ENCODE measurements around the gene CCNYL1. TPM values are rescaled to one million over a fixed set of nuclear protein-coding genes. Genes with fewer than 3 reads are reported as not detected.
"Not testable (repeated sequence)": the region's sequence is repeated elsewhere in the genome, so short reads cannot be mapped to it uniquely, and the experiment has no call there.

Gene CCNYL1
- total and polyA plus RNA-seq, 7 donors = 6.1 to 15.7 (median 7.7) TPM

DNA sequence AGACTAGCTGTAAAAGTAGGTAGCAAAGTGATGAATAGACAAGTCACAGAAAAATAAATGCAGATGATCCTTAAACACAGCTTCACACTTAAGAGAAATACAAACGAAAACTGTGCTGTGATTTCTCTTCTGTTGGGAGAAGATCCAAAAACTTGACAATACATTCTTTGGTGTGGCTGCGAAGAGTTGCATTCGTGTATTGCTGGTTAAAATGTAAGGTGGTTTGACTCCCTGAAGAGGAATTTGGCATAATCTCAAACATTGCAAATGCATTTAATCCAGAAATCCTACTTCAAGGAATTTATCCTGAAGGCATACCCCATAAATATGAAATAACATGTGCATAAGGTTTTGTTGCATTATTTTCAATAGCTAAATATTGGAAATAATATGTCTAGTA is 7.1 kb downstream of the CCNYL1 start:
- intact Hi-C loops (cut with DNase I) = loop anchor here in 1 of 2 donors (10.0 kb wide), 1 partner anchor 164 kb away; no protein-coding TSS in a partner anchor
- DNase-seq = no peak
- no peak for TF ChIP-seq CTCF (IDR thresholded peaks at IDR 0.05)
- Histone ChIP-seq H3K4me1 (no peaks in the 10 kb centered on the region), H3K9me3 (no peaks in the 10 kb centered on the region), H3K4me3 (no peak overlapping the region), H3K27ac (no peak overlapping the region), H3K36me3 (ENCODE audit: insufficient read depth in 1 of 2, low read depth in 1 of 2) (no peaks in the 10 kb centered on the region), H3K27me3 (ENCODE audit: insufficient read depth in 3 of 3, low read length in 2 of 3) (no peaks in the 10 kb centered on the region)
- no peak for ATAC-seq
- 73 to 86% (median 85%) methylated on average over 3 of the region's 3 CpGs for WGBS, 3 donors

DNA sequence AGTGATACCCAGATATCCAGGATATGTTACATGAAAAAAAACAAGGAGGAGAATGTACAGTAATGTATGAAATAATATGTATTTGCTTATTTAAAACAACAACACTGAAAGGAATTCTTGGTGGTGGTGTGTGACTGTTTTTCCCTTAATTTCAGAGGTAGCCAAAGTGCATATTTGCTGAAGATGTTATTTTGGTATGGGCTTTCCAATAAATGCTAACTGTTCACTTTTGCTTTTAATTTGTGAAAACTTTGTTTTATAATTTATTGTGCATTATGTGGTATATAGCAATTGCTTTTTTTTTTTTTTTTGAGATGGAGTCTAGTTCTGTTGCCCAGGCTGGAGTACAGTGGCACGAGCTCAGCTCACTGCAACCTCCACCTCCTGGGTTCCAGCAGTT is 7.6 kb downstream of the CCNYL1 start:
- no peaks in the 10 kb centered on the region for H3K27me3 ChIP-seq (ENCODE audit: insufficient read depth in 3 of 3, low read length in 2 of 3)
- no peak for DNase-seq
- no peak overlapping the region for H3K27ac ChIP-seq
- no peaks in the 10 kb centered on the region for H3K4me1 ChIP-seq
- no peak for ATAC-seq
- intact Hi-C loops (cut with DNase I) = loop anchor here in 1 of 2 donors (10.0 kb wide), 1 partner anchor 164 kb away; no protein-coding TSS in a partner anchor
- TF ChIP-seq CTCF (IDR thresholded peaks at IDR 0.05) = no peak
- H3K36me3 ChIP-seq (ENCODE audit: insufficient read depth in 1 of 2, low read depth in 1 of 2) = no peaks in the 10 kb centered on the region
- 90 to 100% (median 98%) methylated on average over 1 of the region's 1 CpG for WGBS, 3 donors
- no peak overlapping the region for H3K4me3 ChIP-seq
- no peaks in the 10 kb centered on the region for H3K9me3 ChIP-seq

DNA sequence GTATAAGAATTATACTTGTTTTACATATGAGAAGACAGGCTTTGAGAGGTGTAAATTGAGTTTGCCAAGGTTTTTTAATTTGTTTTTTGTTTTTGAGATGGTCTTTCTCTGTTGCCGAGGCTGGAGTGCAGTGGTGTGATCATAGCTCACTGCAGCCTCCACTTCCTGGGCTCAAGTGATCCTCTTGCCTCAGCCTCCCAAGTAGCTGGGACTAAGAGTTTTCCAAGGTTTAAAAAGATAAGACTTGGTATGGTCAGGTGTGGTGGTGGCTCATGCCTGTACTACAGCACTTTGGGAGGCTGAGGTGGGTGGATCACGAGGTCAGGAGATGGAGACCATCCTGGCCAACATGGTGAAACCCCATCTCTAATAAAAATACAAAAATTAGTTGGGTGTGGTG is 8.2 kb downstream of the CCNYL1 start:
- intact Hi-C loops (cut with DNase I) = loop anchor here in 1 of 2 donors (10.0 kb wide), 1 partner anchor 165 kb away; no protein-coding TSS in a partner anchor
- not testable (repeated sequence) for H3K4me1 ChIP-seq; H3K27me3 ChIP-seq (ENCODE audit: insufficient read depth in 3 of 3, low read length in 2 of 3); H3K27ac ChIP-seq; H3K36me3 ChIP-seq (ENCODE audit: insufficient read depth in 1 of 2, low read depth in 1 of 2); ATAC-seq; H3K9me3 ChIP-seq; H3K4me3 ChIP-seq; DNase-seq
- WGBS, 3 donors = 95 to 98% (median 97%) methylated on average over 2 of the region's 2 CpGs

DNA sequence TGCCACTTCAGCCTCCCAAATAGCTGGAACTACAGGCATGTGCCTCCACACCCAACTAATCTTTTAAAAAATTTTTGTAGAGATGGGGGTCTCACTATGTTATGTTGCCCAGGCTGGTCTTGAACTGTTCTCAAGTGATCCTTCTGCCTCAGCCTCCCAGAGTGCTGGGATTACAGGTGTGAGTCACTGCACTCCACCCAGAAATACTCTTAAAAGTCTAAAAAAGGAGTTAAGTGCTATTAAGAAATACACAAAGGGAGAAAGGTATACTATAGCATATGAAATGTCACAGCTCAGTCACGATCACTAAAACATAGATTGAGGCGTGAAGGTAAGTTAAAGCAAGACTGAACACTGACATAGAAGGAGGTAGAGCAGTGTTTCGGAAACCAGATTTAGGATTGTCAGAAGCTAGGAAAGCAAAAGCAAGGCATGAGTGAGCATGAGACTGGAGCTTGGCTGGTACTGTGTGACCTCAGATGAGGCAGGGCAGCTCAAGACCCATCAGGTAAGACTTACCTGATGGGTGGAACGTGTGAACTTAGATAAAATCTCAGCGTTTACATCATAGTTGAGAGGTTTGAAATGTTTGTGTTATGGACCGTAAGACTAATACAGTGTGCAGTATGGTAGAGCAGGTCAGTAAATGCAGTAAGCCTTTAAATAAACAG is 9.2 kb downstream of the CCNYL1 start:
- H3K27me3 ChIP-seq (ENCODE audit: insufficient read depth in 3 of 3, low read length in 2 of 3) = no peaks in the 10 kb centered on the region
- peaks cover 0 to 3% of the 10 kb centered on the region in 2 donors for H3K36me3 ChIP-seq (ENCODE audit: insufficient read depth in 1 of 2, low read depth in 1 of 2)
- no peaks in the 10 kb centered on the region for H3K9me3 ChIP-seq
- ATAC-seq (no peak), DNase-seq (no peak)
- H3K4me3 ChIP-seq = no peak overlapping the region
- H3K27ac ChIP-seq = no peak overlapping the region
- no peaks in the 10 kb centered on the region for H3K4me1 ChIP-seq
- intact Hi-C loops (cut with DNase I) = no loop called here
- WGBS, 3 donors = 90 to 96% (median 93%) methylated on average over 6 of the region's 6 CpGs
- TF ChIP-seq CTCF (IDR thresholded peaks at IDR 0.05) = no peak

DNA sequence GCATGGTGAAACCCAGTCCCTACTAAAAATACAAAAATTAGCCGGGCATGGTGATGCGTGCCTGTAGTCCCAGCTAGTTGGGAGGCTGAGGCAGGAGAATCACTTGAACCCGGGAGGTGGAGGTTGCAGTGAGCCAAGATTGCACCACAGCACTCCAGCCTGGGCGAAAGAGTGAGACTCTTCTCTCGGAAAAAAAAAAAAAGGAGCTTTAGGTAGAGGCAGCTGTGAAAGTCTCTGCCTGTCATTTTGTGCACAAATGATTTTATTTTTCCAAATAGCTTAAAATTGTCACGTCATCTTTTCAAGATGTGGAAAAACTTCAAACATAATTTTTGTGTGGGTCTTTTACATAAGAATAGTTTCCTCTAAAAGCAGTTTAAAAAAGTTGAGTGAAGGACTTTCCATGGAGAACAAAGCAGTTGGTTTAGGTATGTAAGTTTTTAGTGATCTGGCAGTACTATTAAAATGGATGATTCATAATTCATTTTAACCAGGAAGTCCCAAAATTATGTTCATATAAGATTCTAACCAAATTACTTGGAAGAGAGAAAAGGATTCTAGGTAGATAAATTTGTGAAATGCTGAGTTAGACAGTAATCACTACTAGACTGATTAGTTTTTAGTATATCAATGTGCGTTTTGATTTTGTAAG is 11.5 kb downstream of the CCNYL1 start:
- intact Hi-C loops (cut with DNase I) = no loop called here
- DNase-seq (no peak), ATAC-seq (no peak)
- H3K4me3 ChIP-seq = no peak overlapping the region
- TF ChIP-seq CTCF (IDR thresholded peaks at IDR 0.05) = no peak
- H3K27ac ChIP-seq = no peak overlapping the region
- no peaks in the 10 kb centered on the region for H3K9me3 ChIP-seq
- WGBS, 3 donors = 87 to 96% (median 89%) methylated on average over 7 of the region's 7 CpGs
- peaks cover 2 to 3% of the 10 kb centered on the region in 2 donors for H3K36me3 ChIP-seq (ENCODE audit: insufficient read depth in 1 of 2, low read depth in 1 of 2)
- H3K4me1 ChIP-seq = no peaks in the 10 kb centered on the region
- H3K27me3 ChIP-seq (ENCODE audit: insufficient read depth in 3 of 3, low read length in 2 of 3) = no peaks in the 10 kb centered on the region

GRCh38 chr2:207723425-207723787 is 12.0 kb downstream of the CCNYL1 start:
- H3K36me3 ChIP-seq (ENCODE audit: insufficient read depth in 1 of 2, low read depth in 1 of 2); H3K27ac ChIP-seq; H3K4me3 ChIP-seq; intact Hi-C loops (cut with DNase I); DNase-seq; ATAC-seq; H3K4me1 ChIP-seq; H3K27me3 ChIP-seq (ENCODE audit: insufficient read depth in 3 of 3, low read length in 2 of 3); H3K9me3 ChIP-seq: not testable (repeated sequence)
- 93 to 96% (median 94%) methylated on average over 8 of the region's 8 CpGs for WGBS, 3 donors

Data from psoas muscle (tissue), 8 donors.